HG02943 (cell line): ENCODE measurements around the gene SRGAP1.

ENCODE experiments used
- ATAC-seq: cut with Tn5 transposase; IDR thresholded peaks from one replicate; pipeline ENCODE4 v1.9.1; 2021; ENCODE audit warnings: mild to moderate bottlenecking, low read depth, moderate library complexity; ENCODE audit not compliant: unreplicated experiment

SRGAP1 gene

GRCh38 chr12:63900922-63901793 lies 56.7 kb downstream of the SRGAP1 start:
- ATAC-seq: no peak

GRCh38 chr12:63904653-63905052 lies 60.2 kb downstream of the SRGAP1 start:
- no peak for ATAC-seq

- no peak for ATAC-seq
Measured at GRCh38 chr12:63905544-63905943, 61.0 kb downstream of the SRGAP1 start.

GRCh38 chr12:63906876-63907275 lies 62.4 kb downstream of the SRGAP1 start:
- no peak for ATAC-seq

- no peak for ATAC-seq
Measured at GRCh38 chr12:63907561-63907960, 63.1 kb downstream of the SRGAP1 start.

- ATAC-seq: no peak
Measured at GRCh38 chr12:63909746-63910145, 65.2 kb downstream of the SRGAP1 start.

GRCh38 chr12:63911341-63911740 lies 66.8 kb downstream of the SRGAP1 start:
- ATAC-seq: no peak

- no peak for ATAC-seq
Measured at GRCh38 chr12:63912651-63913050, 68.2 kb downstream of the SRGAP1 start.

- ATAC-seq: no peak
Measured at GRCh38 chr12:63913929-63914328, 69.4 kb downstream of the SRGAP1 start.

GRCh38 chr12:63915105-63915800 lies 70.8 kb downstream of the SRGAP1 start:
- ATAC-seq: no peak

- ATAC-seq: no peak
Measured at GRCh38 chr12:63916561-63917476, 72.3 kb downstream of the SRGAP1 start.

- no peak for ATAC-seq
Measured at GRCh38 chr12:63917477-63917862, 73.0 kb downstream of the SRGAP1 start.

GRCh38 chr12:63917864-63918799 lies 73.6 kb downstream of the SRGAP1 start:
- peak; percentile 64 for ATAC-seq

GRCh38 chr12:63918800-63919300 lies 74.3 kb downstream of the SRGAP1 start:
- no peak for ATAC-seq

GRCh38 chr12:63919756-63920155 lies 75.3 kb downstream of the SRGAP1 start:
- no peak for ATAC-seq

GRCh38 chr12:63921157-63921556 lies 76.7 kb downstream of the SRGAP1 start:
- no peak for ATAC-seq

GRCh38 chr12:63922474-63922873 lies 78.0 kb downstream of the SRGAP1 start:
- no peak for ATAC-seq

- no peak for ATAC-seq
Measured at GRCh38 chr12:63924781-63925180, 80.3 kb downstream of the SRGAP1 start.

GRCh38 chr12:63927511-63927910 lies 83.0 kb downstream of the SRGAP1 start:
- ATAC-seq: no peak

- no peak for ATAC-seq
Measured at GRCh38 chr12:63928305-63928704, 83.8 kb downstream of the SRGAP1 start.
